HepG2 (cell line): ENCODE results near the gene CD302. TPM values are rescaled to one million over a fixed set of nuclear protein-coding genes. Genes with fewer than 3 reads are reported as not detected.

Source experiments
- ATF7-NPFF ChIP-seq: sonication (generic); formaldehyde crosslinking; IDR thresholded peaks from 2 replicates; pipeline ENCODE4 v1.8.1; 2023; ENCODE audit warnings: mild to moderate bottlenecking, low read depth, missing genetic modification reagents, moderate library complexity
- CREM ChIP-seq, 2 experiments: sonication (generic) in 1 of 2; formaldehyde crosslinking in 1 of 2; IDR thresholded peaks; 2 replicates each; pipeline versions ENCODE4 v1.4.0 to v1.6.1; 2016 to 2020; ENCODE audit warnings: antibody characterized with exemption in 1 of 2, mild to moderate bottlenecking in 1 of 2, missing genetic modification reagents in 1 of 2
- ERF ChIP-seq: IDR thresholded peaks from 2 replicates; pipeline ENCODE4 v1.6.1; 2018; ENCODE audit warnings: missing biosample characterization, missing genetic modification reagents
- GATAD1 ChIP-seq: IDR thresholded peaks from 2 replicates; pipeline ENCODE4 v1.6.1; 2016; ENCODE audit warnings: missing genetic modification reagents, missing compliant biosample characterization
- GRHL1 ChIP-seq: sonication (generic); formaldehyde crosslinking; conservative IDR thresholded peaks from 2 replicates; pipeline ENCODE4 v1.8.0; 2022; ENCODE audit warnings: missing genetic modification reagents
- HIC2 ChIP-seq: sonication (generic); formaldehyde crosslinking; IDR thresholded peaks from 2 replicates; pipeline ENCODE4 v1.9.0; 2022; ENCODE audit warnings: low read depth, missing genetic modification reagents
- IKZF1 ChIP-seq: fragments of 450-650 bp; IDR thresholded peaks from 2 replicates; pipeline ENCODE4 v1.7.1; 2016
- ISX ChIP-seq: sonication (generic); formaldehyde crosslinking; conservative IDR thresholded peaks from 2 replicates; pipeline ENCODE4 v1.5.0; 2020; ENCODE audit warnings: missing genetic modification reagents
- KLF15 ChIP-seq: sonication (generic); formaldehyde crosslinking; IDR thresholded peaks from 2 replicates; pipeline ENCODE4 v1.8.1; 2023; ENCODE audit warnings: borderline replicate concordance, mild to moderate bottlenecking, inconsistent platforms, missing genetic modification reagents, mixed read lengths
- KMT2B ChIP-seq: IDR thresholded peaks from 2 replicates; pipeline ENCODE4 v1.6.1; 2016; ENCODE audit warnings: missing genetic modification reagents, missing compliant biosample characterization
- ONECUT2 ChIP-seq: sonication (generic); formaldehyde crosslinking; IDR thresholded peaks from 2 replicates; pipeline ENCODE4 v1.4.0; 2020; ENCODE audit warnings: missing genetic modification reagents
- PREB ChIP-seq: sonication (generic); formaldehyde crosslinking; IDR thresholded peaks from 2 replicates; pipeline ENCODE4 v1.4.0; 2020; ENCODE audit warnings: missing genetic modification reagents
- RBFOX2 ChIP-seq: fragments of 200-400 bp; formaldehyde crosslinking; IDR thresholded peaks from 2 replicates; pipeline ENCODE4 v1.6.1; 2017; ENCODE audit warnings: low read depth, mild to moderate bottlenecking, low read length
- SMARCE1 ChIP-seq: fragments of 450-650 bp; IDR thresholded peaks from 2 replicates; pipeline ENCODE4 v1.6.1; 2017; ENCODE audit warnings: borderline replicate concordance
- TBX2 ChIP-seq: sonication (generic); formaldehyde crosslinking; IDR thresholded peaks from 2 replicates; pipeline ENCODE4 v1.5.0; 2020; ENCODE audit warnings: missing genetic modification reagents, mild to moderate bottlenecking, borderline replicate concordance
- ZNF10 ChIP-seq: sonication (generic); formaldehyde crosslinking; IDR thresholded peaks from 2 replicates; pipeline ENCODE4 v1.4.0; 2020; ENCODE audit warnings: mild to moderate bottlenecking, low read depth, missing genetic modification reagents, borderline replicate concordance
- ZNF138 ChIP-seq: sonication (generic); formaldehyde crosslinking; IDR thresholded peaks from 2 replicates; pipeline ENCODE4 v1.5.0; 2020; ENCODE audit warnings: mild to moderate bottlenecking, low read depth, missing genetic modification reagents
- ZNF30 ChIP-seq: sonication (generic); formaldehyde crosslinking; IDR thresholded peaks from 2 replicates; pipeline ENCODE4 v1.5.0; 2020; ENCODE audit warnings: mild to moderate bottlenecking, missing genetic modification reagents
- ZNF33A ChIP-seq: sonication (generic); formaldehyde crosslinking; IDR thresholded peaks from 2 replicates; pipeline ENCODE4 v1.5.1; 2020; ENCODE audit warnings: missing genetic modification reagents, mild to moderate bottlenecking, moderate library complexity, borderline replicate concordance
- ZNF547 ChIP-seq: sonication (generic); formaldehyde crosslinking; IDR thresholded peaks from 2 replicates; pipeline ENCODE4 v1.5.1; 2020; ENCODE audit warnings: mild to moderate bottlenecking, missing genetic modification reagents
- ZNF558 ChIP-seq: sonication (generic); formaldehyde crosslinking; IDR thresholded peaks from 2 replicates; pipeline ENCODE4 v1.9.0; 2022; ENCODE audit warnings: mild to moderate bottlenecking, missing genetic modification reagents, borderline replicate concordance
- ZNF644 ChIP-seq: IDR thresholded peaks from 2 replicates; pipeline ENCODE4 v1.6.1; 2016; ENCODE audit warnings: low read depth
- ZNF678 ChIP-seq: sonication (generic); formaldehyde crosslinking; IDR thresholded peaks from 2 replicates; pipeline ENCODE4 v1.4.0; 2020; ENCODE audit warnings: mild to moderate bottlenecking, missing genetic modification reagents
- ZNF737 ChIP-seq: sonication (generic); formaldehyde crosslinking; IDR thresholded peaks from 2 replicates; pipeline ENCODE4 v1.5.0; 2020; ENCODE audit warnings: missing genetic modification reagents, mild to moderate bottlenecking, borderline replicate concordance
- ZNF768 ChIP-seq: sonication (generic); formaldehyde crosslinking; IDR thresholded peaks from 2 replicates; pipeline ENCODE4 v1.4.0; 2020; ENCODE audit warnings: missing genetic modification reagents
- polyA plus RNA-seq, 8 experiments: library from polyadenylated mRNA; depleted of rRNA in 3 of 8; stranded (reverse) in 7 of 8; unstranded in 1 of 8; fragments of >200 nt; fragmentation: Illumina TruSeq in 4 of 8; extraction: Trizol in 4 of 8; gene quantifications; 2 replicates each; pipeline versions ENCODE4 v1.2.1 to v1.2.3, GENCODE V29; 2011 to 2016; ENCODE audit warnings: low read depth in 4 of 8, missing spikeins in 1 of 8, mixed read lengths in 1 of 8; ENCODE audit not compliant: insufficient read depth in 1 of 8
- total RNA-seq, 5 experiments: library from RNA; depleted of rRNA; stranded (reverse); fragments of >200 nt; fragmentation: Illumina TruSeq; extraction: Trizol; gene quantifications; 2 replicates each; pipeline ENCODE4 v1.2.3, GENCODE V29; 2016; ENCODE audit warnings: low read depth in 1 of 5
- TF ChIP-seq, protein P1 (sequence below): sonication (generic); formaldehyde crosslinking; IDR thresholded peaks from 2 replicates; pipeline ENCODE4 v1.4.0; 2020; ENCODE audit warnings: missing genetic modification reagents

The CD302 gene
- total and polyA plus RNA-seq, 2 of the 13 experiments (the other 11 are each of a cell fraction or from before 2014, with no cell fraction given) = 8.0 to 15.6 TPM

DNA sequence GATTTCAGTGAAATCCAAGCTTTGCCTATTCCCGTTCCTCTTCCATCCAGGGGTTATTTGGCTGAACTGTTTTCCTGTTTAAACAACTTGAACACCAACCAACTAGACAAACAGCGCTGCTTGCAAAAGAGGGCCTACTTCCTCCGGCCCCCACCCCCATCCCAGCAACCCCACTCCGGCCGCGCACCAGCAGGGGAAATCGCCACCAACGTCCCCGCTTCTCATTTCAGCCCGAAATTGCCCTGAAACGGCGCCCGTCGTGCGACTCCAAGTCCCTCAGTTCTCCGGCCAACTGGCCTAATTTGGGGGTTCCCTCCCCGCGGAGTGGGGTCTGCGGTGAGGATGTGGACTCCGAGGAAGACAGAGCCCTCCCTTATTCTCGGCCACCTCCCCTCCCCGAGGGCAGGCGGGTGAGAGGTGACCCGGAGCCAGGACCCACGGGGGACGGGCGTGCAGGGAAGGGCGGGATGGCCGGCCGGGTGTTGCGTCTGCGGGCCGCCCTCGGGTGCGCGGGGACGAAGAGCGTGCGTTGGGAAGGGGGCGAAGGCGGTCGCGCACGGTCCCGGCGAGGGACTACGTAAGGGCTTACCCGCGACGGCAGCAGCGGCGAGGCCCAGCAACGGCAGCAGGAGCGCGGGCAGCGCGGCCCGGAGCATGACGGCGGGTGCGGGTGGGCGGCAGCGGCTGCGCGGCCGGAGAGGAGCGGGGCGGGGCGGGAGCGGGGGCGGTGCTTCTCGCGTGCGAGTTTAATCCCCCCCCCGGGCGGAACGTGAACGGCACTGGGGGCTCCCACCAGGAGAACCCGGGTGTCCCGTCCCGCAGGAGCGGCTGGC is at the start of gene CD302 (continued):
- TF ChIP-seq IKZF1 = no peak
- peak; percentile 67; the same call in 1 of the 2 replicates for TF ChIP-seq HIC2 (CRISPR knock-in tag)
- TF ChIP-seq KMT2B (CRISPR knock-in tag) = peak; percentile 80
- TF ChIP-seq KLF15 = peak; percentile 86
- peak; percentile 77; the same call in 1 of the 2 replicates for TF ChIP-seq ZNF558 (CRISPR knock-in tag)
- TF ChIP-seq ZNF768 (CRISPR knock-in tag) = peak; percentile 79; the same call in 1 of the 2 replicates
- TF ChIP-seq CREM (IDR thresholded peaks at IDR 0.05) = peak; percentile 44; the same call in 1 of the 2 replicates
- TF ChIP-seq CREM (CRISPR knock-in tag; IDR thresholded peaks at IDR 0.05) = no peak
- TF ChIP-seq ZNF737 = peak; percentile 88; the same call in 1 of the 2 replicates
- TF ChIP-seq ZNF138 (CRISPR knock-in tag) = peak; percentile 93
- TF ChIP-seq ZNF33A = no peak
- TF ChIP-seq ZNF547 (CRISPR knock-in tag) = peak; percentile 99
- no peak; the same call in 1 of the 2 replicates for TF ChIP-seq ISX (CRISPR knock-in tag)
- peak; percentile 91 for TF ChIP-seq RBFOX2
- peak; percentile 83; the same call in 1 of the 2 replicates for TF ChIP-seq ZNF30
- TF ChIP-seq ZNF678 (CRISPR knock-in tag) = peak; percentile 69; the same call in 1 of the 2 replicates
- peak; percentile 93 for TF ChIP-seq TBX2 (CRISPR knock-in tag)
- TF ChIP-seq GATAD1 = no peak; the same call in 1 of the 2 replicates
- TF ChIP-seq PREB (CRISPR knock-in tag) = no peak
- TF ChIP-seq GRHL1 (CRISPR knock-in tag) = no peak; the same call in 1 of the 2 replicates
- TF ChIP-seq ERF = peak; percentile 57
- no peak for TF ChIP-seq SMARCE1
- no peak for TF ChIP-seq ZNF10 (CRISPR knock-in tag)
- TF ChIP-seq ATF7-NPFF (CRISPR knock-in tag) = peak; percentile 94
- TF ChIP-seq, protein P1, sequence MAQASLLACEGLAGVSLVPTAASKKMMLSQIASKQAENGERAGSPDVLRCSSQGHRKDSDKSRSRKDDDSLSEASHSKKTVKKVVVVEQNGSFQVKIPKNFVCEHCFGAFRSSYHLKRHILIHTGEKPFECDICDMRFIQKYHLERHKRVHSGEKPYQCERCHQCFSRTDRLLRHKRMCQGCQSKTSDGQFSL (CRISPR knock-in tag) = no peak
- no peak for TF ChIP-seq ONECUT2 (CRISPR knock-in tag)
- TF ChIP-seq ZNF644 = peak; percentile 33; the same call in 1 of the 2 replicates
